GM21737 (cell line): ENCODE data around the gene SARS2.
"Not testable (repeated sequence)": the region's sequence is repeated elsewhere in the genome, so short reads cannot be mapped to it uniquely, and the experiment has no call there.

Experiments used
- ATAC-seq: cut with Tn5 transposase; IDR thresholded peaks from one replicate; pipeline ENCODE4 v1.9.1; 2021; ENCODE audit warnings: mild to moderate bottlenecking, moderate library complexity; ENCODE audit not compliant: unreplicated experiment

SARS2 gene

GRCh38 chr19:38929929-38930775 is at the start of gene SARS2:
Gene SARS2 (minus strand): TSS chr19:38930763. CDS start chr19:38930736, 27 bp downstream.
- peak; percentile 69 for ATAC-seq

GRCh38 chr19:38979812-38980211 is 49.2 kb upstream of the SARS2 start:
- no peak for ATAC-seq

GRCh38 chr19:38978326-38978689 is 47.7 kb upstream of the SARS2 start:
- ATAC-seq = no peak

- peak; percentile 63 for ATAC-seq
These were observed 47.1 kb upstream of the SARS2 start for GRCh38 chr19:38977445-38978325.

- no peak for ATAC-seq
These were observed 45.3 kb upstream of the SARS2 start for GRCh38 chr19:38975861-38976271.

GRCh38 chr19:38975214-38975860 is 44.8 kb upstream of the SARS2 start, which contains the start of gene FBXO17:
Gene FBXO17 (minus strand): TSS chr19:38975742. CDS start chr19:38950319, 25,423 bp downstream.
- ATAC-seq = no peak

GRCh38 chr19:38974624-38975213 is 44.2 kb upstream of the SARS2 start:
- no peak for ATAC-seq

GRCh38 chr19:38971672-38972071 is 41.1 kb upstream of the SARS2 start:
- ATAC-seq = no peak

GRCh38 chr19:38970664-38971532 is 40.3 kb upstream of the SARS2 start:
- no peak for ATAC-seq

GRCh38 chr19:38966149-38966548 is 35.6 kb upstream of the SARS2 start:
- ATAC-seq = not testable (repeated sequence)

- no peak for ATAC-seq
These were observed 34.2 kb upstream of the SARS2 start for GRCh38 chr19:38964738-38965137.

GRCh38 chr19:38959618-38960017 is 29.1 kb upstream of the SARS2 start:
- no peak for ATAC-seq

GRCh38 chr19:38958301-38958700 is 27.7 kb upstream of the SARS2 start:
- ATAC-seq = no peak

GRCh38 chr19:38956264-38956663 is 25.7 kb upstream of the SARS2 start:
- no peak for ATAC-seq

- no peak for ATAC-seq
These were observed 23.1 kb upstream of the SARS2 start for GRCh38 chr19:38953677-38954076.

- ATAC-seq = no peak
These were observed 22.0 kb upstream of the SARS2 start for GRCh38 chr19:38952395-38953165.

GRCh38 chr19:38951187-38951586 is 20.6 kb upstream of the SARS2 start:
- no peak for ATAC-seq

GRCh38 chr19:38949580-38950367 is 19.2 kb upstream of the SARS2 start:
- ATAC-seq = no peak
